Activated naive CD4-positive, alpha-beta T cell treated with anti-CD3 and anti-CD28 coated beads for 36 hours (primary cell): ENCODE data around the gene SNX1. TPM values are rescaled to one million over a fixed set of nuclear protein-coding genes. Genes with fewer than 3 reads are reported as not detected.

Source experiments
- CTCF ChIA-PET: fragments of 350-600 bp; sonication (Branson Sonifier 250); formaldehyde crosslinking; loops from one replicate; lab custom pipeline; 2021; ENCODE audit warnings: antibody characterized with exemption; lab: Charles Lee
- DNase-seq: peaks from one replicate; pipeline ENCODE4 v3.0.0-alpha.2; 2020
- H3K27ac Mint-ChIP-seq: one replicate; pipeline ENCODE4 v1.8.0; 2021; ENCODE audit warnings: mild to moderate bottlenecking, mixed read lengths
- H3K27me3 Mint-ChIP-seq: one replicate; pipeline ENCODE4 v1.8.0; 2021; ENCODE audit warnings: low read depth, mixed read lengths
- H3K36me3 Mint-ChIP-seq: one replicate; pipeline ENCODE4 v1.8.0; 2021; ENCODE audit warnings: low read depth, mixed read lengths
- H3K4me1 Mint-ChIP-seq: one replicate; pipeline ENCODE4 v1.8.0; 2021; ENCODE audit warnings: low read depth, mixed read lengths
- H3K4me3 Mint-ChIP-seq: one replicate; pipeline ENCODE4 v1.8.0; 2021; ENCODE audit warnings: mild to moderate bottlenecking, moderate library complexity, mixed read lengths
- H3K9me3 Mint-ChIP-seq: one replicate; pipeline ENCODE4 v1.8.0; 2021; ENCODE audit warnings: mixed read lengths
- intact Hi-C: fragments of 100-400 bp; cut with micrococcal nuclease; formaldehyde crosslinking; loops from one replicate; pipeline ENCODE4 v1.15.1; 2023
- total RNA-seq, 2 experiments: library from RNA; stranded (reverse); gene quantifications; one replicate each; pipeline ENCODE4 v1.2.3, GENCODE V29; 2021

Gene SNX1
- total RNA-seq, 2 experiments from 2014 or later, result 80.7 to 84.2 TPM

GRCh38 chr15:64152507-64153387 lies 57.0 kb downstream of the SNX1 start:
- Mint-ChIP-seq H3K36me3 (peaks cover 13% of the 10 kb centered on the region), H3K4me1 (peaks cover 20% of the 10 kb centered on the region), H3K4me3 (peak overlapping the region; percentile 41), H3K27me3 (peaks cover 11% of the 10 kb centered on the region), H3K9me3 (no peaks in the 10 kb centered on the region), H3K27ac (no peak overlapping the region)
- peak; percentile 27 for DNase-seq
- CTCF ChIA-PET, result interaction anchor here (0.7 to 2.2 kb wide), 16 partner anchors 8 to 217 kb away, joined by 3 to 11 read pairs (median 6); partner anchors contain the start of genes CIAO2A, PPIB and SNX1
- intact Hi-C loops, result loop anchor here (1.0 to 10.0 kb wide), 5 partner anchors 59 to 685 kb away; partner anchors contain the start of genes CIAO2A and HERC1

- Mint-ChIP-seq H3K27ac (peak overlapping the region; percentile 67), H3K4me3 (peak overlapping the region; percentile 50), H3K9me3 (no peaks in the 10 kb centered on the region), H3K27me3 (peaks cover 11% of the 10 kb centered on the region), H3K4me1 (peaks cover 26% of the 10 kb centered on the region), H3K36me3 (peaks cover 21% of the 10 kb centered on the region)
- intact Hi-C loops, result loop anchor here (1.0 to 10.0 kb wide), 5 partner anchors 60 to 686 kb away; partner anchors contain the start of genes CIAO2A and HERC1
- CTCF ChIA-PET, result interaction anchor here (0.7 to 2.2 kb wide), 21 partner anchors 8 to 563 kb away, joined by 3 to 11 read pairs (median 5); partner anchors contain the start of genes CIAO2A, PPIB and SNX1
- peak; percentile 96 for DNase-seq
Measured at GRCh38 chr15:64153480-64154367, 57.9 kb downstream of the SNX1 start.

- no peak overlapping the region for H3K27ac Mint-ChIP-seq
- intact Hi-C loops, result loop anchor here (10.0 kb wide), 1 partner anchor 321 kb away; the partner anchor contains the start of gene HERC1
Measured at GRCh38 chr15:64155802-64156651, 60.2 kb downstream of the SNX1 start.

GRCh38 chr15:64156652-64157331 lies 61.0 kb downstream of the SNX1 start:
- no peak for DNase-seq
- no peaks in the 10 kb centered on the region for H3K9me3 Mint-ChIP-seq
- H3K36me3 Mint-ChIP-seq, result peaks cover 36% of the 10 kb centered on the region
- no peak overlapping the region for H3K4me3 Mint-ChIP-seq
- intact Hi-C loops, result loop anchor here (10.0 kb wide), 1 partner anchor 322 kb away; the partner anchor contains the start of gene HERC1
- CTCF ChIA-PET, result interaction anchor here (1.0 kb wide), 1 partner anchor 11 kb away, joined by 3 read pairs; no protein-coding TSS in a partner anchor
- peaks cover 5% of the 10 kb centered on the region for H3K27me3 Mint-ChIP-seq
- H3K27ac Mint-ChIP-seq, result no peak overlapping the region
- H3K4me1 Mint-ChIP-seq, result peaks cover 29% of the 10 kb centered on the region

More at GRCh38 chr15:64155802-64156651, 60.2 kb downstream of the SNX1 start:
- no peak overlapping the region for H3K4me3 Mint-ChIP-seq
- DNase-seq, result no peak
- CTCF ChIA-PET, result interaction anchor here (0.6 to 0.7 kb wide), 2 partner anchors 11 to 12 kb away, joined by 3 to 5 read pairs; no protein-coding TSS in a partner anchor
- peaks cover 5% of the 10 kb centered on the region for H3K27me3 Mint-ChIP-seq
- peaks cover 33% of the 10 kb centered on the region for H3K36me3 Mint-ChIP-seq
- H3K4me1 Mint-ChIP-seq, result peaks cover 27% of the 10 kb centered on the region
- H3K9me3 Mint-ChIP-seq, result no peaks in the 10 kb centered on the region

GRCh38 chr15:64157599-64158125 lies 61.9 kb downstream of the SNX1 start:
- H3K27me3 Mint-ChIP-seq, result peaks cover 5% of the 10 kb centered on the region
- CTCF ChIA-PET, result interaction anchor here (0.7 to 1.0 kb wide), 2 partner anchors 12 to 654 kb away, joined by 3 read pairs; no protein-coding TSS in a partner anchor

GRCh38 chr15:64158363-64159134 lies 62.8 kb downstream of the SNX1 start:
- Mint-ChIP-seq H3K9me3 (no peaks in the 10 kb centered on the region), H3K27me3 (no peaks in the 10 kb centered on the region), H3K36me3 (peaks cover 40% of the 10 kb centered on the region), H3K4me1 (peaks cover 26% of the 10 kb centered on the region), H3K27ac (peak overlapping the region; percentile 68), H3K4me3 (no peak overlapping the region)
- intact Hi-C loops, result loop anchor here (10.0 kb wide), 1 partner anchor 324 kb away; the partner anchor contains the start of gene HERC1
- no peak for DNase-seq
- CTCF ChIA-PET, result no interaction called here

More at GRCh38 chr15:64157599-64158125, 61.9 kb downstream of the SNX1 start:
- intact Hi-C loops, result loop anchor here (10.0 kb wide), 1 partner anchor 323 kb away; the partner anchor contains the start of gene HERC1
- Mint-ChIP-seq H3K4me3 (no peak overlapping the region), H3K27ac (peak overlapping the region; percentile 38), H3K9me3 (no peaks in the 10 kb centered on the region), H3K36me3 (peaks cover 40% of the 10 kb centered on the region), H3K4me1 (peaks cover 30% of the 10 kb centered on the region)
- no peak for DNase-seq

- no peak for DNase-seq
- H3K4me1 Mint-ChIP-seq, result peaks cover 40% of the 10 kb centered on the region
- intact Hi-C loops, result loop anchor here (2.0 to 5.0 kb wide), 6 partner anchors 299 to 731 kb away; partner anchors contain the start of gene ZNF609
- peak overlapping the region; percentile 81 for H3K27ac Mint-ChIP-seq
- peak overlapping the region; percentile 78 for H3K4me3 Mint-ChIP-seq
- CTCF ChIA-PET, result interaction anchor here (0.6 to 1.5 kb wide), 4 partner anchors 9 to 155 kb away, joined by 3 to 11 read pairs (median 4); no protein-coding TSS in a partner anchor
- no peaks in the 10 kb centered on the region for H3K9me3 Mint-ChIP-seq
- H3K27me3 Mint-ChIP-seq, result no peaks in the 10 kb centered on the region
- H3K36me3 Mint-ChIP-seq, result peaks cover 33% of the 10 kb centered on the region
Measured at GRCh38 chr15:64161688-64162477, 66.1 kb downstream of the SNX1 start.

- intact Hi-C loops, result loop anchor here (2.0 to 5.0 kb wide), 6 partner anchors 298 to 730 kb away; partner anchors contain the start of gene ZNF609
- H3K27ac Mint-ChIP-seq, result peak overlapping the region; percentile 81
- no peaks in the 10 kb centered on the region for H3K9me3 Mint-ChIP-seq
- H3K4me1 Mint-ChIP-seq, result peaks cover 43% of the 10 kb centered on the region
- no peaks in the 10 kb centered on the region for H3K27me3 Mint-ChIP-seq
- peak overlapping the region; percentile 78 for H3K4me3 Mint-ChIP-seq
- DNase-seq, result no peak
- H3K36me3 Mint-ChIP-seq, result peaks cover 29% of the 10 kb centered on the region
- CTCF ChIA-PET, result interaction anchor here (0.6 to 1.5 kb wide), 3 partner anchors 9 to 111 kb away, joined by 3 to 11 read pairs (median 4); no protein-coding TSS in a partner anchor
Measured at GRCh38 chr15:64162478-64162868, 66.7 kb downstream of the SNX1 start.
